Stimulated activated CD4-positive, alpha-beta T cell treated with anti-CD3 and anti-CD28 coated beads, Interleukin-2, amount 100 ng/mL, for 48 hours (primary cell): ENCODE measurements around the gene PLD1.
"Not testable (repeated sequence)": the region's sequence is repeated elsewhere in the genome, so short reads cannot be mapped to it uniquely, and the experiment has no call there.

ENCODE experiments used
- DNase-seq, 2 donors: peaks; one replicate each; pipeline ENCODE4 v3.0.0-alpha.2; 2020

The PLD1 gene

GRCh38 chr3:171836855-171837254 lies 26.6 kb upstream of the PLD1 start:
- no peak for DNase-seq

DNA sequence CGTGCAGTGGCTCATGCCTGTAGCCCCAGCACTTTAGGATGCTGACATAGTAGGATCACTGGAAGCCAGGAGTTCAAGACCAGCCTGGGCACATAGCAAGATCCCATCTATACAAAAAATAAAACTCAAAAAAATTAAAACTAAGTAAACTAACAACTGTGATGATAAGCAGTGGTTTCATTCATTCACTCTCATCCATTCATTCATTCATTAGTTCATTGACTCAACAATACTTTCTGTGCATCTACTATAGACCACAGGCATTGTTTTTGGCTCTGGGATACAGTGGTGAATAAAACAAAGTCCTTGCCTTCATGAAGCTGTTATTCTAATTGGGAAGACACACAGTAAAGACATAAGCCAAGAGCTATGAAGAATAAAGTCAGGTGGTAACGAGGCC lies 25.3 kb upstream of the PLD1 start:
- no peak for DNase-seq

DNA sequence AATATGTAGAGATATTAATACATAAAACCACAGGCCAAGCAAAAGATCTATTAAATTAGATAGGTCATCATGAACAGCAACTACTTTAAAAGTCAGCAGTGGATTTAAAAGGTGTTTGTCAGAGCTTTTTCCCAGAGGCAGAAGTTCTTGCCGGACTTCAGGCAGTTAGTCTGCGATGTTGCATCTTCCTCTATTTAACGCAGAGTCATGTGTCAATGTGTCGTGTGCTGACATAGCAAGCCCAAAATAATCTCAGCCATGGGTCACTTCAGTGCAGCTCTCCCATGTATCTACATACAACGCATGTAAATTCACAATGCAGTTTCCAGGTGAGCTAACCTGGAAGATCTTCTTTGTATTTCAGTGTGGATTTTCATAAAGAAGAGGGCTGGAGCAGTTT lies 24.8 kb upstream of the PLD1 start:
- DNase-seq, result no peak

DNA sequence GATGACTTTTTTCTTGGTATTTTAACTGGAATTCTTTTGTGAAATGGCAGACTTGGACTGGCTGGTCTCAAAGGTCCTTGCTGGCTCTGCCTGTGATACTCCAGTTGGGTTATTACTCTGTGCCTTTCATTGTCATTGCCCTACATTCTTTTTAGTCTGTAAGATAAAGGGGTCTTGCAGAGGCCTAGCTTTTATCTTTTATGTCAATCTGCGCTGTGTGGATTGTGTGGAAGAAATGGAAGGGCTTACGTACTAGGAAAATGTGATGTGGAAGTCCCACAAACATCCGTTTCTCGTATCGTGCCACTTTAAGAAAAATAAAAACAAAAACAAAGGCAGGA lies 24.1 kb upstream of the PLD1 start:
- DNase-seq, result no peak

GRCh38 chr3:171833789-171834460 lies 23.6 kb upstream of the PLD1 start:
- no peak for DNase-seq

DNA sequence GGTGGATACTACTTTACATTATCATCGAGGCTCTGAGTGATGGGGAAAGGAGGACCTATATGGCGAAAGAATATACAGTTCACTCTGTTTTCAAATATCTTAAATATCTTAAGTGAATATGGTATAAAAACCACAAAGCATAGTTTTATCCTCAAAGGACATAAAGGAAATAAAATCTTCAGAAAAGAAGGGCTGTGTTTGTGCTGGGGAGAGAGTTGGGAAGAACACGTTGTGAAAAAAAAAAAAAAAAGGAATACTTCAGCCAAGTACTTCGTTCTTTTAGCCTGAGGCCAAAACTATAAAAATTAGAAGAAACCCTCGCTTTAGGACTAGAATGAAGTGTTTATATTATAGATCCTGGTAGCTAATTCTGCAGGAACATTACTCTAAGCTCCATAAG lies 22.7 kb upstream of the PLD1 start:
- no peak for DNase-seq

GRCh38 chr3:171831936-171832335 lies 21.7 kb upstream of the PLD1 start:
- no peak for DNase-seq

DNA sequence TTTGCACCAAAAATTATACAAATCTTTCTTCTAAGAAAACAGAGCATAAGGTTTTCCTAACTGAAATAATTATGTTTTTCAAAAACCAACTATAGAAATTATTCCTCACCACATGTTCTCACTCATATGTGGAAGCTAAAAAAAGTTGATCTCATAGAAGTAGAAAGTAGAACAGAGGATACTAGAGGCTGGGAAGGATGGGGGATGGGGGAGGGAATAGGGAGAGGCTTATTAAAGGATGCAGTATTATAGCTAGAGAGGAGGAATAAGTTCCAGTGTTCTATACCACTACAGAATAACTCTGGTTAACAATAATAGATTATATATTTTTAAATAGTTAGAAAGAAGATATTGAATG lies 20.2 kb upstream of the PLD1 start:
- DNase-seq, result no peak

DNA sequence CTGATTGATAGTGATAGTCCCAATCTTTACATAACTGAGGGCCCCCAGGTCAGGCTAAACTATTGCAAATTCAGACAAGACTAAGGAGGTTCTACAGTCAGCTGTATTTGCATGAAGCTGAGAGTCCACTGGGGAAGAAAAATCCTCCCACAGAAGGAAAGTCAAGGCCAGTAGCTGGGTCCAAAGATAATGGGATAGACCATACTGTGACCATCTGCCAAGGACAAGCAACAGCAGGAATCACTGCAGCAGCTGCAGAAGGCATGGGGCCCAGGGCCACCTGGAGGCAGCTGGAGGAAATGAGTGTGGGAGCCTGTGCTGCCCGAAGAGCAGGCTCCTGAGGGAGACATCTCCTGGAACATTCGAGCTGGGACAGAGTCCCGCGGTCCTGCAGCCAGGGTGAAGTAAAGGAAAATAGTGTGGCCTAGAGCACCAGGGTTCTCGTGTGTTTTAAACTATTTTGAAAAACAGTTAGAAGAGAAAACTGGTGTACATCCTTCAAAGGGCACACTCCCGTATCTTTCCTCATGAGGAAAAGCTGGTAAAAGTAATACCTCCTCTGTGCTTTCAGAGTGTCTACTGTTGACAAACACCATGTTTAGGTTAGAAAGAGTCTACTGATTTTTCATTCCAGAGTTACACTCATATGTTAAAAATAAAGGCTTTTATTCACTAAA lies 19.7 kb upstream of the PLD1 start:
- DNase-seq, result no peak

- DNase-seq, result no peak
These were observed 18.9 kb upstream of the PLD1 start for GRCh38 chr3:171828902-171829770.

GRCh38 chr3:171827836-171828458 lies 17.7 kb upstream of the PLD1 start:
- no peak for DNase-seq

GRCh38 chr3:171827385-171827784 lies 17.1 kb upstream of the PLD1 start:
- no peak for DNase-seq

DNA sequence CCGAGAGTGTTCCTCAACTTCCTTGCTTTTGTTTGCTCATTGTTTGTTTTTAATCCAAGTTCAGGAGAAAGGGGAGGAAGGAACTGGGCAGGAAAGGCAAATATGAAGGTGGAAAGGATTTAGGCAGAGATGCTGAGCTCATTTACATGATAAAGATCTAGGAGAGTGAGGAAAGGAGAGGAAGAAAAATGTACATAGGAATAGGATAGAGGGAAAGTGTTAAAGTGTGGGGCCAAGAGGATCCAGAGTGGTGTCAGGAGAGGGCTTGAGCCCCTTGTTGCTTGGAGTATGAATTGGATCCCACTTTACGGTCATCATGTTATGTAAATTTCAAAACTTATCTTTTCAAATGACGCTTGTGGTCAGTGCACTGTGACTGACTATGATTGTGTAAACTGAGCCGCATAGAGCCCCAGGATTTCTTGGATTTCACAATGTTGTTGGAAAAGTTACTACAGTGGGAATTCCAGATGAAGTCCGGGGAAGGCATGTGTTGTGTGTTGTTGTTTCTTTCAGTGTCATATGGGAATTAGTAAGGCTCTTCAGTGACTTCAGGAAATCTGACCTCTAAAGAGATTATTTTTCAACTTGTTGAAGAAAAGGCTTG lies 15.0 kb upstream of the PLD1 start:
- no peak for DNase-seq

GRCh38 chr3:171824824-171825221 lies 14.5 kb upstream of the PLD1 start:
- no peak for DNase-seq

GRCh38 chr3:171824116-171824515 lies 13.8 kb upstream of the PLD1 start:
- no peak for DNase-seq

GRCh38 chr3:171822431-171823106 lies 12.3 kb upstream of the PLD1 start:
- DNase-seq, result no peak

GRCh38 chr3:171821778-171822358 lies 11.6 kb upstream of the PLD1 start:
- no peak for DNase-seq

GRCh38 chr3:171821044-171821443 lies 10.8 kb upstream of the PLD1 start:
- no peak for DNase-seq

DNA sequence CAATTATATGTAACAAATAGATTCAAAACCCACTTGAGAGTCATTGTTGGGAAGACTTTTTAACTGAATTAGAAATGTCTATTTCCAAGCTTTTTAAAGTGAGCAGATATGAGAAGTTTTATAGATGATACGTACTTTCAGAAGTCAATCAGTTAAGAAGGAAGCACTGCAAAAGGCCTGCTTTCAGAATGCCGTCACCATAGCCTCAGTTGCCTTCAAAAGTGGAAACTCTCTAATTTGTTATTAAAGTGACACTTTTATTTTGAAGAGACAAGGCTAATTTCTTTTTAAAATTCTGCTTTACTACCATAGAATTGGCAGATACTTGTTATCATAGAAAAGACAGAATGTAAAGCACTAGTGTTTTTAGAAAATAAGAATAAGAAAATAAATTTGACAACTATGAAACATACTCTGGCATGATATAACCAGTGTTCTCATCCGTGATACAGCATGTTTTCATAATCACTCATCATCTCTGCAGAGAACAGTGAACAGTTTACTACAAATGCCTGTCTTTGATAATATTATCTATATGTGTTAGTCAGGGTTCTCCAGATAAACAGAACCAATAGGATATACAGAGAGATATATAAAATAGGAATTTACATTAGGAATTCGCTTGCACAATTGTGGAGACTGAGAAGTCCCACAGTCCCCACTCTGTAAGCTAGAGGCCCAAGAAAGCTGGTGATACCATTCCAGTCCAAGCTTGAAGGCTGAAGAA lies 7.0 kb upstream of the PLD1 start:
- no peak for DNase-seq

GRCh38 chr3:171815973-171816595 lies 5.8 kb upstream of the PLD1 start:
- DNase-seq, result no peak

- not testable (repeated sequence) for DNase-seq
These were observed 4.4 kb upstream of the PLD1 start for GRCh38 chr3:171814662-171815061.
